Astrocyte of the cerebellum (primary cell): ENCODE data around the gene CCL21.

Experiments
- DNase-seq: peaks from one replicate; pipeline ENCODE4 v3.0.0-alpha.2; 2011; ENCODE audit warnings: low read depth
- H3K4me3 ChIP-seq: 2 replicates; pipeline ENCODE4 v1.5.1; 2011; ENCODE audit warnings: mild to moderate bottlenecking, low read depth, low read length, moderate library complexity
- in situ Hi-C: cut with HindIII; loops from 2 replicates; pipeline ENCODE4 v1.10.0; 2017; ENCODE audit warnings: low sequenced_read_pairs
- TF ChIP-seq, protein P1 (sequence below): IDR thresholded peaks from 2 replicates; pipeline ENCODE4 v1.5.1; 2012; ENCODE audit warnings: low read length, low read depth, moderate library complexity, mild to moderate bottlenecking; ENCODE audit errors: missing control alignments

CCL21 gene

DNA sequence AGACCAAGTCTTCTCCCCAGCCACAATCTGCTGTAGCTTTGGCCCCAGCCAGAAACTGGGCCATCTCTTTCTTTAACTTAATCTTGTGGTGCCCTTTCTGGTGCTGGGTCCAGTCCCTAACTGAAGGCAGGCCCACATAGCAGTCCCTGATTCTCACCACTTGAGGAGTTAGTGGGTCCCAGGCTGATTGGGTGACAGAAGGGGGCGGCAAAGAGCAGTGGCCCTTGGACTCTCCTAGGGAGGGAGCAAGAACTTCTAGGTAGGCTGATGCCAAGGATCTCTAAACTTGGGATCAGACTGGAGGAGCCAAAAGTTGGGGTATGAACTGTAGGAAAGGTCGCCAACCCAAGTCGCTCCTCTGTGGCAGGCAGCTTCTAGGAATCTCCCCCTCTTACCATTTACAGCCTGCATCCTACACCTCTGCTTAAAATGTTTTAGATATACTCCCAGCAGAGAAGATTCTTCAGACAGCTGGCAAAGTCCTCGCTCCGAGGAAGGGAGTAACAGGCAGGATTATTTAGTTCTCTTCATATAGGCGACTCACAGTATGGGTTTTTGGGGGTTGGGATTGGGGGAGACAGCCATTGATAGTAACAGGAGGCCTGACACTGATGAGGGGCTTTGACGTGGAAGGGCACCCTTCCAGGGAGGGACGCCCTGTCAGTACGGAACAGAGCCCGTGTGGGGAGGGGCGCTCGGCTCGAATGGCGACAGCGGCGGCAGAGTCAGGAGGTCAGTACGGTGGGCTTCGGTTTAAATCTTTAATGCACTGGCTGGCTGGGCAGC, 45.5 kb downstream of the CCL21 start:
- TF ChIP-seq, protein P1, sequence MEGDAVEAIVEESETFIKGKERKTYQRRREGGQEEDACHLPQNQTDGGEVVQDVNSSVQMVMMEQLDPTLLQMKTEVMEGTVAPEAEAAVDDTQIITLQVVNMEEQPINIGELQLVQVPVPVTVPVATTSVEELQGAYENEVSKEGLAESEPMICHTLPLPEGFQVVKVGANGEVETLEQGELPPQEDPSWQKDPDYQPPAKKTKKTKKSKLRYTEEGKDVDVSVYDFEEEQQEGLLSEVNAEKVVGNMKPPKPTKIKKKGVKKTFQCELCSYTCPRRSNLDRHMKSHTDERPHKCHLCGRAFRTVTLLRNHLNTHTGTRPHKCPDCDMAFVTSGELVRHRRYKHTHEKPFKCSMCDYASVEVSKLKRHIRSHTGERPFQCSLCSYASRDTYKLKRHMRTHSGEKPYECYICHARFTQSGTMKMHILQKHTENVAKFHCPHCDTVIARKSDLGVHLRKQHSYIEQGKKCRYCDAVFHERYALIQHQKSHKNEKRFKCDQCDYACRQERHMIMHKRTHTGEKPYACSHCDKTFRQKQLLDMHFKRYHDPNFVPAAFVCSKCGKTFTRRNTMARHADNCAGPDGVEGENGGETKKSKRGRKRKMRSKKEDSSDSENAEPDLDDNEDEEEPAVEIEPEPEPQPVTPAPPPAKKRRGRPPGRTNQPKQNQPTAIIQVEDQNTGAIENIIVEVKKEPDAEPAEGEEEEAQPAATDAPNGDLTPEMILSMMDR, result peak; percentile 99
- in situ Hi-C loops, result no loop called here
- peak; percentile 39 for DNase-seq
- H3K4me3 ChIP-seq, result peak overlapping the region; percentile 73

DNA sequence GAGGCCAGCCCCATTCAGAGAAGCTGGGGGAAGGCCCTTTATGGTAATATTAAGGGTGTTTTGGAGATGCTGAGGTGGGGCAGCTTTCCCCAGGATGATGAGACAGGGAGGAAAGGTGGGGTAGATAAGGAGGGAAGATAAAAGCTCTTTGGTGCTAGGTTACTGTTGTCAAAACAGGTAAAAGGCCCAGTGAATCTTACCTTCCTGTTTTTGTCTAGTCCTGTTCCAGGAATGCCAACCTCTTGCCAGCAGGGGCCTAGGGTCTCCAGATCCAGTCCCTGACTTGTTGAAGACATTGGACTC, 46.7 kb downstream of the CCL21 start:
- in situ Hi-C loops, result no loop called here
- no peak for DNase-seq
- TF ChIP-seq, protein P1, result no peak
- no peak overlapping the region for H3K4me3 ChIP-seq

DNA sequence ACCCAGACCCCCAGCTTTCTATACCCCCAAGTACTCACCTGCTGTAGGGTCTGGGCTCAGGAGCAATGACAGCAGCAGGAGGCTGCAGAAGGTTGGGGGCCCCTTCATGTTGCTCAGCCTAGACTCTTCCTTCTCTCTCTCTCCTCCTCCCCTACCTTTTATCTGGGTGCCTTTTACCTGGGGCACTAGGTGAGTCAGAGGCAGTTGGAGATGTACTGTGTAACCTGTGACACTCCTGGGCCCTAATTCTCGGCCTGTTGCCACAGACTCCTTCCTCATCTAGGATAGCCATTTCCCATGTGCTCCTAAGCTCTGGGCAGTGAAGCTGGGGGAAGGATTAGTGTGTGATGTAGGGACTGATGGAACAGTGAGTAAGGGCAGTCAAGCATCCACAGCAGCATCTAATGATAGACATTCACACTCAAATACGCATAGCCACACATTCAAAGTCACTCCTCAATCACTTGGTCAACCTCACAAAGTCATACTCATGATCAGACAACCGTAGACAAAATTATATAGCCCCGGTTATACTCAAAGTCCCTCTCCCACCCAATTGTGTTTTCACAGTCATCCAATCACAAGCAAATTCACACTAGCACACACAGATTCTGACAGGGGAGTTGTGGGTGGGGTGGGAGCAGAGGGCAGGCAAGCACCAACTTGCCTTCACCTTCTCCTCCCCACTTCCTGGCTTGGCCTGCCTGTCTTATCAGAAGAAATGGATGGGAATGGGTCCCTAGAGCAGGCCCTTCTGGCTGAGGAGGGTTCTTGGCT, 47.2 kb downstream of the CCL21 start, which contains the start of gene CCL27:
TSS of gene CCL27 (minus strand) at position 132 of the 777 bp plus-strand sequence. CDS start at position 108, 24 bp downstream.
- in situ Hi-C loops, result no loop called here
- no peak for DNase-seq
- no peak within 1 kb of the TSS for H3K4me3 ChIP-seq

DNA sequence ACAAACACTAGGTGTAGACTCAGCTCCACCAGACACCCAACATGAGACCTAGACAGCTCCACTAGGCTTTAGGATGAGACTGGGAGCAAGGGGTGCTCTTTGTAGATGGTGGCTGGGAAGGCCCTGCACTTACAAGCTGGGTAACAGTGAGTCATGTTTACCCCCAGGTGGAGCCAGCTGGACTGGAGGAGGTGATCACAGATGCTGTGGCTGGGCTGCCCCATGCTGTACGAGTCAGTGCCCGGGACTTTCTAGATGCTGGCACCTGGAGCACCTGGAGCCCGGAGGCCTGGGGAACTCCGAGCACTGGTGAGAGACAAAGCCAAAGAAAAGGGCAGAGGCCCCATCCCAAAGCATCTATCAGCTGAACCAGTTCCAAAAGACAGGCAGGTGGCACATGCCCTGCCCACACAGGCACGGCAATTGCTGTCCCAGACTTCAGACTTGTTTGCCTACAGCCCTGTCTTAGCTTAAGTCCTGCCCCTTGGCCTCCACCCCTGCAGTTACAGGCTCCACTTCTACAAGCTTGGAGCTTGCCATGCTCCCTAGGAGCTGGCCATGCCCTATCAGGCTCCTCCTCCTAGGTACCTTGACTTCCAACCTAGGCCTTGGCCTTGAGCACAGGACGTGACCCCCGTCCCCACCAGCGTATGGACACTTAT, 50.2 kb downstream of the CCL21 start:
- TF ChIP-seq, protein P1, result no peak
- in situ Hi-C loops, result no loop called here

More for the DNA sequence above, 47.2 kb downstream of the CCL21 start, which contains the start of gene CCL27:
- TF ChIP-seq, protein P1, result no peak

More for the DNA sequence above, 50.2 kb downstream of the CCL21 start:
- DNase-seq, result no peak
- no peak overlapping the region for H3K4me3 ChIP-seq
